Ovary (tissue), 3 donors: Measurements from ENCODE around the gene CD209.

Experiments
- CTCF ChIP-seq, 3 donors: fragments of 450-650 bp in 2 of 3; fragments of 200-600 bp in 1 of 3; IDR thresholded peaks; one replicate each; pipeline versions ENCODE4 v1.5.1 to v1.8.0; 2016 to 2022; ENCODE audit warnings: antibody characterized with exemption in 3 of 3, mild to moderate bottlenecking in 1 of 3
- EP300 ChIP-seq: sonication (generic); formaldehyde crosslinking; IDR thresholded peaks from one replicate; pipeline ENCODE4 v1.6.1; 2017; ENCODE audit warnings: antibody characterized with exemption
- POLR2A ChIP-seq: fragments of 450-650 bp; IDR thresholded peaks from one replicate; pipeline ENCODE4 v1.6.1; 2017; ENCODE audit warnings: antibody characterized with exemption, mild to moderate bottlenecking, moderate library complexity
- donor health status: DM: no; HTN: no; CAD: no.

GRCh38 chr19:7744199-7744786 lies 3.0 kb downstream of the CD209 start:
- TF ChIP-seq CTCF (IDR thresholded peaks at IDR 0.05) (no peak), EP300 (no peak), POLR2A (no peak)
